Calu3 (cell line): ENCODE measurements around the gene SDCCAG8. TPM values are rescaled to one million over a fixed set of nuclear protein-coding genes. Genes with fewer than 3 reads are reported as not detected.
"Not testable (repeated sequence)": the region's sequence is repeated elsewhere in the genome, so short reads cannot be mapped to it uniquely, and the experiment has no call there.

ENCODE experiments used
- BruUV-seq: library from RNA; stranded (reverse); fragments of 400-500 nt; replicated peaks from 2 replicates; lab custom pipeline; 2021; lab: Mats Ljungman, UMichigan
- CTCF ChIA-PET: fragments of 300-600 bp; sonication (Branson Sonifier 250); formaldehyde crosslinking; loops from one replicate; lab custom pipeline; 2022; ENCODE audit warnings: antibody characterized with exemption; lab: Charles Lee
- DNase-seq: peaks from one replicate; pipeline ENCODE4 v3.0.0; 2022
- H3K27ac Mint-ChIP-seq: one replicate; pipeline ENCODE4 v1.8.0; 2022; ENCODE audit warnings: mixed read lengths; ENCODE audit not compliant: unreplicated experiment
- H3K27me3 Mint-ChIP-seq: one replicate; pipeline ENCODE4 v1.8.0; 2022; ENCODE audit warnings: mixed read lengths; ENCODE audit not compliant: unreplicated experiment
- H3K36me3 Mint-ChIP-seq: one replicate; pipeline ENCODE4 v1.8.0; 2022; ENCODE audit warnings: mild to moderate bottlenecking, moderate library complexity, mixed read lengths; ENCODE audit not compliant: insufficient read depth, unreplicated experiment
- H3K4me1 Mint-ChIP-seq: one replicate; pipeline ENCODE4 v1.8.0; 2022; ENCODE audit warnings: mild to moderate bottlenecking, low read depth, mixed read lengths; ENCODE audit not compliant: unreplicated experiment
- H3K4me3 Mint-ChIP-seq: one replicate; pipeline ENCODE4 v1.8.0; 2022; ENCODE audit warnings: mild to moderate bottlenecking, low read depth, moderate library complexity, mixed read lengths; ENCODE audit not compliant: unreplicated experiment
- H3K9me3 Mint-ChIP-seq: one replicate; pipeline ENCODE4 v1.8.0; 2022; ENCODE audit warnings: low read depth, mixed read lengths; ENCODE audit not compliant: unreplicated experiment
- CTCF ChIP-seq: fragments of 200-600 bp; IDR thresholded peaks from one replicate; pipeline ENCODE4 v1.8.0; 2022; ENCODE audit warnings: antibody characterized with exemption; ENCODE audit not compliant: unreplicated experiment
- intact Hi-C: fragments of 100-400 bp; cut with micrococcal nuclease; formaldehyde crosslinking; loops from one replicate; pipeline ENCODE4 v1.10.0; 2022; ENCODE audit not compliant: unreplicated experiment
- total RNA-seq: library from RNA; stranded (reverse); gene quantifications from 2 replicates; pipeline ENCODE4 v1.2.3, GENCODE V29; 2022

The SDCCAG8 gene
- total RNA-seq, 1 experiment from 2014 or later: 67.3 TPM

- no TSS peak for BruUV-seq
- Mint-ChIP-seq H3K9me3 (no peaks in the 10 kb centered on the region), H3K27me3 (no peaks in the 10 kb centered on the region), H3K27ac (no peak overlapping the region), H3K36me3 (peaks cover 5% of the 10 kb centered on the region), H3K4me1 (no peaks in the 10 kb centered on the region), H3K4me3 (no peak overlapping the region)
- intact Hi-C loops: no loop called here
- CTCF ChIA-PET: no interaction called here
- DNase-seq: no peak
- TF ChIP-seq CTCF: no peak
These were observed 79.5 kb downstream of the SDCCAG8 start for GRCh38 chr1:243335292-243335691.

DNA sequence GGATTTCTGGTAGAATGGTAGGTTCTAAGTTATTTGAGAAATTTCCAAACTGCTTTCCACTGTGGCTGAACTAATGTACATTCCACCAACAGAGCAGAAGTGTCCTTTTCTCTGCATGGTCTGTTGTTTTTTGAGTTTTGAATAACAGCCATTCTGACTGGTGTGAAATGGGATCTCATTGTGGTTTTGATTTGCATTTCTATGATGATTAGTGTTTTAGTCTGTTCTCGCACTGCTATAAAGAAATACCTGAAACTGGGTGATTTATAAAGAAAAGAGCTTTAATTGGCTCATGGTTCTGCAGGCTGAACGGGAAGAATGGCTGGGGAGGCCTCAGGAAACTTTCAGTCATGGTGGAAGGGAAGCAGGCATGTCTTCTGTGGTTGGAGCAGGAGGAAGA is 80.3 kb downstream of the SDCCAG8 start:
- no TSS peak for BruUV-seq
- no peak for DNase-seq
- TF ChIP-seq CTCF: no peak
- CTCF ChIA-PET: no interaction called here
- intact Hi-C loops: no loop called here
- Mint-ChIP-seq H3K27ac (no peak overlapping the region), H3K36me3 (peaks cover 9% of the 10 kb centered on the region), H3K4me3 (no peak overlapping the region), H3K9me3 (no peaks in the 10 kb centered on the region), H3K27me3 (no peaks in the 10 kb centered on the region), H3K4me1 (no peaks in the 10 kb centered on the region)

DNA sequence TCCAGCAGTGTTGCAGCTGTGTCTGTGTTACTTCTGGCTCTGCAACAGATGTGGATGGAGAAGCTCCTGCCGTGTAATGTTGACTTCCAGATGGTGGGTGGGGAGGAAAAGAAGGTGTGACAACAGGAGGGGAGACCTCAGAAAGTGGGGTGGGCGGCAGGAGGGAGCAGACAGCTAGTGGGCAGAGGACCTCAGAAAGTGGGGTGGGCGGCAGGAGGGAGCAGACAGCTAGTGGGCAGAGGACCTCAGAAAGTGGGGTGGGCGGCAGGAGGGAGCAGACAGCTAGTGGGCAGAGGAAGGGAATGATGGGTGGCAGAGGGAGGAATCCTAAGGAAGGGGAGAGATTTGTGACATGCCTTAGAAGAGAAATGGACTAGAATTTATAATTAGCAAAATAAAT is 83.0 kb downstream of the SDCCAG8 start:
- BruUV-seq, H3K27ac Mint-ChIP-seq, intact Hi-C loops, H3K4me1 Mint-ChIP-seq, CTCF ChIA-PET, H3K4me3 Mint-ChIP-seq, H3K27me3 Mint-ChIP-seq, H3K36me3 Mint-ChIP-seq, DNase-seq, H3K9me3 Mint-ChIP-seq: not testable (repeated sequence)

GRCh38 chr1:243341074-243341473 is 85.2 kb downstream of the SDCCAG8 start:
- Mint-ChIP-seq H3K4me1 (peaks cover 9% of the 10 kb centered on the region), H3K9me3 (no peaks in the 10 kb centered on the region), H3K27me3 (no peaks in the 10 kb centered on the region), H3K27ac (no peak overlapping the region), H3K4me3 (no peak overlapping the region), H3K36me3 (peaks cover 12% of the 10 kb centered on the region)
- no peak for DNase-seq
- intact Hi-C loops: loop anchor here (10.0 kb wide), 2 partner anchors 354 to 504 kb away; no protein-coding TSS in a partner anchor
- no TSS peak for BruUV-seq
- TF ChIP-seq CTCF: no peak
- CTCF ChIA-PET: no interaction called here

- BruUV-seq: no TSS peak
- peaks cover 9% of the 10 kb centered on the region for H3K4me1 Mint-ChIP-seq
- peak; percentile 43 for TF ChIP-seq CTCF
- peaks cover 12% of the 10 kb centered on the region for H3K36me3 Mint-ChIP-seq
- intact Hi-C loops: loop anchor here (1.0 to 10.0 kb wide), 6 partner anchors 65 to 929 kb away; no protein-coding TSS in a partner anchor
- no peaks in the 10 kb centered on the region for H3K9me3 Mint-ChIP-seq
- no peaks in the 10 kb centered on the region for H3K27me3 Mint-ChIP-seq
- H3K4me3 Mint-ChIP-seq: no peak overlapping the region
- no peak overlapping the region for H3K27ac Mint-ChIP-seq
- CTCF ChIA-PET: interaction anchor here (1.0 to 3.1 kb wide), 4 partner anchors 65 to 929 kb away, joined by 3 to 32 read pairs (median 6); no protein-coding TSS in a partner anchor
- peak; percentile 6 for DNase-seq
These were observed 88.4 kb downstream of the SDCCAG8 start for GRCh38 chr1:243343970-243344937.
